Activated B cell treated with CpG ODN at 0.5 μM for 24 hours (primary cell): ENCODE results near the gene MPRIP. TPM values are rescaled to one million over a fixed set of nuclear protein-coding genes. Genes with fewer than 3 reads are reported as not detected.

Experiments
- ATAC-seq: fragments of 200-7000 bp; cut with Tn5 transposase; one replicate; pipeline ENCODE4 v1.10.0; 2021; ENCODE audit warnings: low read depth, mild to moderate bottlenecking, moderate library complexity
- CTCF ChIA-PET: fragments of 350-600 bp; sonication (Branson Sonifier 250); formaldehyde crosslinking; loops from one replicate; lab custom pipeline; 2021; ENCODE audit warnings: antibody characterized with exemption; lab: Charles Lee
- POLR2A ChIA-PET: fragments of 350-600 bp; sonication (Branson Sonifier 250); formaldehyde crosslinking; loops from one replicate; lab custom pipeline; 2021; ENCODE audit warnings: antibody characterized with exemption; lab: Charles Lee
- DNase-seq: peaks from one replicate; pipeline ENCODE4 v3.0.0; 2022
- H3K27ac Mint-ChIP-seq: one replicate; pipeline ENCODE4 v1.8.0; 2020; ENCODE audit warnings: mixed read lengths
- H3K27me3 Mint-ChIP-seq: one replicate; pipeline ENCODE4 v1.8.0; 2021; ENCODE audit warnings: mixed read lengths
- H3K36me3 Mint-ChIP-seq: one replicate; pipeline ENCODE4 v1.8.0; 2021; ENCODE audit warnings: low read depth, mixed read lengths
- H3K4me1 Mint-ChIP-seq: one replicate; pipeline ENCODE4 v1.8.0; 2021; ENCODE audit warnings: mixed read lengths
- H3K4me3 Mint-ChIP-seq: one replicate; pipeline ENCODE4 v1.8.0; 2020; ENCODE audit warnings: mild to moderate bottlenecking, mixed read lengths
- H3K9me3 Mint-ChIP-seq: one replicate; pipeline ENCODE4 v1.8.0; 2020; ENCODE audit warnings: mixed read lengths
- intact Hi-C: fragments of 100-400 bp; cut with micrococcal nuclease; formaldehyde crosslinking; loops from one replicate; pipeline ENCODE4 v1.15.1; 2024
- total RNA-seq: library from RNA; stranded (reverse); gene quantifications from 2 replicates; pipeline ENCODE4 v1.2.3, GENCODE V29; 2022
- TF ChIP-seq, protein P1 (sequence below): fragments of 200-600 bp; IDR thresholded peaks from one replicate; pipeline ENCODE4 v1.8.0; 2022; ENCODE audit warnings: antibody characterized with exemption, mild to moderate bottlenecking

MPRIP gene
- total RNA-seq, 1 donor from 2014 or later: 231 TPM

DNA sequence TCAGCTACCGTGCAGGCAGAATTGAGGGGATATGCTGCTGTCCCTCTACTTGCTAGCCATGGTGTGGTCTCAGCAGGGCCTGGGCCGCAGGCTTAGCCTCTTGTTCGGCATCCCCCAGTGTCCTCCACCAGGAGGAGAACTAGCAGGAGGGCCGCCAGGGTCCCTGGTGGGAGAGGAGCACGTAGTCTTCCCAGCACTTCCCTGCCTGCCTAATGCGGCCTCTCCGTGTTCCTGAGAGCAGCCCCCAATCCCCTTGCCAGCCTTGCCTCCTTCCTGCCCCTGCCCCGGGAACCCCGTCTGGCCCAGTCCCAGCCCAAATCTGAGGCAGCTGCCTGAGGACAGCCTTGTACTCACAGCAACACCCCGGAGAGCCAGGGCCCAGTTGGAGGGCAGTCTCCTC is 125.7 kb downstream of the MPRIP start:
- intact Hi-C loops: no loop called here
- ATAC-seq (no peak), DNase-seq (no peak)
- H3K4me1 Mint-ChIP-seq: no peaks in the 10 kb centered on the region
- H3K36me3 Mint-ChIP-seq: peaks cover 84% of the 10 kb centered on the region
- H3K4me3 Mint-ChIP-seq: no peak overlapping the region
- POLR2A ChIA-PET: no interaction called here
- CTCF ChIA-PET: no interaction called here
- H3K27ac Mint-ChIP-seq: no peak overlapping the region
- no peaks in the 10 kb centered on the region for H3K27me3 Mint-ChIP-seq
- no peaks in the 10 kb centered on the region for H3K9me3 Mint-ChIP-seq
- TF ChIP-seq, protein P1, sequence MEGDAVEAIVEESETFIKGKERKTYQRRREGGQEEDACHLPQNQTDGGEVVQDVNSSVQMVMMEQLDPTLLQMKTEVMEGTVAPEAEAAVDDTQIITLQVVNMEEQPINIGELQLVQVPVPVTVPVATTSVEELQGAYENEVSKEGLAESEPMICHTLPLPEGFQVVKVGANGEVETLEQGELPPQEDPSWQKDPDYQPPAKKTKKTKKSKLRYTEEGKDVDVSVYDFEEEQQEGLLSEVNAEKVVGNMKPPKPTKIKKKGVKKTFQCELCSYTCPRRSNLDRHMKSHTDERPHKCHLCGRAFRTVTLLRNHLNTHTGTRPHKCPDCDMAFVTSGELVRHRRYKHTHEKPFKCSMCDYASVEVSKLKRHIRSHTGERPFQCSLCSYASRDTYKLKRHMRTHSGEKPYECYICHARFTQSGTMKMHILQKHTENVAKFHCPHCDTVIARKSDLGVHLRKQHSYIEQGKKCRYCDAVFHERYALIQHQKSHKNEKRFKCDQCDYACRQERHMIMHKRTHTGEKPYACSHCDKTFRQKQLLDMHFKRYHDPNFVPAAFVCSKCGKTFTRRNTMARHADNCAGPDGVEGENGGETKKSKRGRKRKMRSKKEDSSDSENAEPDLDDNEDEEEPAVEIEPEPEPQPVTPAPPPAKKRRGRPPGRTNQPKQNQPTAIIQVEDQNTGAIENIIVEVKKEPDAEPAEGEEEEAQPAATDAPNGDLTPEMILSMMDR: no peak

DNA sequence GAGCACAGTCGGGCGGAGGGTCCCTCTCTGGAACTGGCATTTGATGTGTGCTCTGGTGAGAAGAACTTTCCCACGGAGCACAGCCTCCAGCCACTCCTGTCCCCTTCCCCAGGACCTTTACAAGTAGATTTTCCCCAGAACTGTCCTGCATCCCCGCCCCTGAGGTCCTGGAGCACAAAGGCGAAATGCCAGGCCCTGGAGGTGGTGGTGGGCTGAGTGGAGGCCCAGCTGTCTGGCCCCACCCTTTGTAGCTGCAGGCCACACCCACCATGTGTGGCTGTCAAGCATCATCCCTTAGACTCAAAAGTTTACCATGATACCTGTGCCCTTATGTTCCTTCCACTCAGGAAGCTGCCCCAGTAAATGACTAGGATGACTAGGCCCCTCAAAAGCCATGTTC is 126.1 kb downstream of the MPRIP start:
- TF ChIP-seq, protein P1: no peak
- ATAC-seq (no peak), DNase-seq (no peak)
- no peak overlapping the region for H3K27ac Mint-ChIP-seq
- no peaks in the 10 kb centered on the region for H3K9me3 Mint-ChIP-seq
- ChIA-PET POLR2A (no interaction called here), CTCF (no interaction called here)
- peaks cover 84% of the 10 kb centered on the region for H3K36me3 Mint-ChIP-seq
- no peak overlapping the region for H3K4me3 Mint-ChIP-seq
- H3K27me3 Mint-ChIP-seq: no peaks in the 10 kb centered on the region
- intact Hi-C loops: no loop called here
- no peaks in the 10 kb centered on the region for H3K4me1 Mint-ChIP-seq

DNA sequence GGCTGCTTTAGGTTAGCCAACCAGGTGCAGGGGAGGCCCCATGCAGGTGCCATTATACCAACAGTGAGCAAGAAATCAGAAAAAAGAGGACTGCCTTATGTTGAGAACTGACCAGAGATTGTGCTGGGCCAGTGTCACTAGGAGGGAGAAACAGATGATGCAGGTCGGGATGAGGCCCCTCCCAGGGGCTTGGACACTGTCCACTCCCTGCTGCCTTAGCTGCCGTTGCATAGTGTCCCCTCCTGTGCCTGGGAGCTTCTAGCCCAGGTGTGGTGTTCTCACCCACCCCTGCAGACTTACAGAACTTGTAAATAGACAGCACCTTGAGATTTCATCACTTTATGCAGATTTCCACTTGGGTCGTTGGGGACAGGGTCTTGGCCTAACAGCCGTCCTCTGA is 127.1 kb downstream of the MPRIP start:
- no peak for DNase-seq
- Mint-ChIP-seq H3K4me1 (peaks cover 7% of the 10 kb centered on the region), H3K27ac (no peak overlapping the region), H3K27me3 (no peaks in the 10 kb centered on the region), H3K9me3 (no peaks in the 10 kb centered on the region), H3K4me3 (no peak overlapping the region), H3K36me3 (peaks cover 87% of the 10 kb centered on the region)
- no peak for ATAC-seq
- ChIA-PET POLR2A (no interaction called here), CTCF (no interaction called here)
- intact Hi-C loops: no loop called here
- TF ChIP-seq, protein P1: no peak

DNA sequence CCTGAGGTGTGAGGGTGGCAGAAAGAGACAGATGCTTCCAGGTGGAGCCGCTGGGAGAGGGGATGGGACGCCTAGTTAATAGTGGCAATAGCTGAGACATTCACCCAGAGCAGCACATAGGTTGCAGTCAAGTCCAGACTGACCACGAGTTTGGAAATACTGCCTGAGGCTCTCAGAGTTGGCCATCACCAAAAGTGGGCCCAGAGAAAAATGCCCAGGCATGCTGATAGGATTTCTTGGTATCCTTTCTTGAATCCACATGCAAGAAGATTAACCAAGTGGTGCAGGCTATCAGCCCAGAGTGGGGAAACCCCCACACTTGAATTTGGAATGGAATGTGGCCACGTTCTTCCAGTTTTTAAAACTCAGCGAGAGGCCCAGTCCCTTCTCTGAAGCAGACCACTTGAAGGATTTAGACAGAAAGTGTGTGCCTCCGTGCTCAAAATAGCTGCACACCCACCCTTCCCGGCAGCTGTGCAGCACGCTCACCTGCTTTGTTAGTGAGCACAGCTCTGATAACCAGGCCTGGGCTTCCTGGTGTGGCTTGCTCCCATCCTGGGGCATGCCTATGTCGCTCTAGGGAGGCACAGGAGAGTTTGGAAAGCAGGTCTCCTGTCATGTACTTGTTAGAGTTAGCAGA is 128.2 kb downstream of the MPRIP start:
- ATAC-seq (no peak), DNase-seq (no peak)
- TF ChIP-seq, protein P1: no peak
- ChIA-PET POLR2A (no interaction called here), CTCF (no interaction called here)
- peaks cover 81% of the 10 kb centered on the region for H3K36me3 Mint-ChIP-seq
- H3K27ac Mint-ChIP-seq: no peak overlapping the region
- no peaks in the 10 kb centered on the region for H3K27me3 Mint-ChIP-seq
- H3K4me1 Mint-ChIP-seq: peaks cover 16% of the 10 kb centered on the region
- intact Hi-C loops: no loop called here
- no peaks in the 10 kb centered on the region for H3K9me3 Mint-ChIP-seq
- H3K4me3 Mint-ChIP-seq: no peak overlapping the region

DNA sequence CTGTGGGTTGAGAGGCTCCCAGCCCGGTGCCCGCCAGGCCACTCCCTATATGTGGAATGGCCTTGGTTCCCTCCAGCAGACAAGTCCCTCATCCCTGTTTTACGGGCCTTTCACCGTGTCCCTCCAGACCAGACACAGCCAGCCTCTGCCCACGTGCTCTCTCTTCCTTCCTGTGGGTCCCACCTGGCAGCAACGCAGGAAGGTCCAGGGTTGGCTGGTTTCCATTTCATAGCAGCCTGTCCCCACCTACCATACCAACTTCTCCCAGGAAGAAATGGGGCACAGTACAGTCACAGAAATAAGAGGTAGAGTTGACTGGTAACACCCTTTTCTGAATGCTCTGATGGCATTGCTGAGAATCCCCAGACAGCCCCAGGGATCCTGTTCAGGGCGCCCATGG is 128.9 kb downstream of the MPRIP start:
- Mint-ChIP-seq H3K27me3 (no peaks in the 10 kb centered on the region), H3K9me3 (no peaks in the 10 kb centered on the region), H3K4me3 (no peak overlapping the region), H3K4me1 (peaks cover 23% of the 10 kb centered on the region), H3K27ac (no peak overlapping the region), H3K36me3 (peaks cover 79% of the 10 kb centered on the region)
- TF ChIP-seq, protein P1: no peak
- CTCF ChIA-PET: no interaction called here
- intact Hi-C loops: no loop called here
- no peak for ATAC-seq
- no peak for DNase-seq
- POLR2A ChIA-PET: no interaction called here
